ENCODE data around the gene GADD45B. TPM values are rescaled to one million over a fixed set of nuclear protein-coding genes. Genes with fewer than 3 reads are reported as not detected.

Gene GADD45B
- total and polyA plus RNA-seq, 10 of the 15 experiments (the other 5 are each of a cell fraction or from before 2014, with no cell fraction given): 2.4 to 180 (median 91.1) TPM

- TF ChIP-seq, protein P1, sequence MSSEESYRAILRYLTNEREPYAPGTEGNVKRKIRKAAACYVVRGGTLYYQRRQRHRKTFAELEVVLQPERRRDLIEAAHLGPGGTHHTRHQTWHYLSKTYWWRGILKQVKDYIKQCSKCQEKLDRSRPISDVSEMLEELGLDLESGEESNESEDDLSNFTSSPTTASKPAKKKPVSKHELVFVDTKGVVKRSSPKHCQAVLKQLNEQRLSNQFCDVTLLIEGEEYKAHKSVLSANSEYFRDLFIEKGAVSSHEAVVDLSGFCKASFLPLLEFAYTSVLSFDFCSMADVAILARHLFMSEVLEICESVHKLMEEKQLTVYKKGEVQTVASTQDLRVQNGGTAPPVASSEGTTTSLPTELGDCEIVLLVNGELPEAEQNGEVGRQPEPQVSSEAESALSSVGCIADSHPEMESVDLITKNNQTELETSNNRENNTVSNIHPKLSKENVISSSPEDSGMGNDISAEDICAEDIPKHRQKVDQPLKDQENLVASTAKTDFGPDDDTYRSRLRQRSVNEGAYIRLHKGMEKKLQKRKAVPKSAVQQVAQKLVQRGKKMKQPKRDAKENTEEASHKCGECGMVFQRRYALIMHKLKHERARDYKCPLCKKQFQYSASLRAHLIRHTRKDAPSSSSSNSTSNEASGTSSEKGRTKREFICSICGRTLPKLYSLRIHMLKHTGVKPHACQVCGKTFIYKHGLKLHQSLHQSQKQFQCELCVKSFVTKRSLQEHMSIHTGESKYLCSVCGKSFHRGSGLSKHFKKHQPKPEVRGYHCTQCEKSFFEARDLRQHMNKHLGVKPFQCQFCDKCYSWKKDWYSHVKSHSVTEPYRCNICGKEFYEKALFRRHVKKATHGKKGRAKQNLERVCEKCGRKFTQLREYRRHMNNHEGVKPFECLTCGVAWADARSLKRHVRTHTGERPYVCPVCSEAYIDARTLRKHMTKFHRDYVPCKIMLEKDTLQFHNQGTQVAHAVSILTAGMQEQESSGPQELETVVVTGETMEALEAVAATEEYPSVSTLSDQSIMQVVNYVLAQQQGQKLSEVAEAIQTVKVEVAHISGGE (CRISPR knock-in tag; IDR thresholded peaks at IDR 0.05): no peak
- TF ChIP-seq, protein P2, sequence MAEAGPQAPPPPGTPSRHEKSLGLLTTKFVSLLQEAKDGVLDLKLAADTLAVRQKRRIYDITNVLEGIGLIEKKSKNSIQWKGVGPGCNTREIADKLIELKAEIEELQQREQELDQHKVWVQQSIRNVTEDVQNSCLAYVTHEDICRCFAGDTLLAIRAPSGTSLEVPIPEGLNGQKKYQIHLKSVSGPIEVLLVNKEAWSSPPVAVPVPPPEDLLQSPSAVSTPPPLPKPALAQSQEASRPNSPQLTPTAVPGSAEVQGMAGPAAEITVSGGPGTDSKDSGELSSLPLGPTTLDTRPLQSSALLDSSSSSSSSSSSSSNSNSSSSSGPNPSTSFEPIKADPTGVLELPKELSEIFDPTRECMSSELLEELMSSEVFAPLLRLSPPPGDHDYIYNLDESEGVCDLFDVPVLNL (IDR thresholded peaks at IDR 0.05; ENCODE audit: low read depth, low read length): no peak
- no peak for TF ChIP-seq RELB (IDR thresholded peaks at IDR 0.05; ENCODE audit: low read depth)
- no peak for TF ChIP-seq STAT1 (conservative IDR thresholded peaks at IDR 0.05)
- no peak for TF ChIP-seq ZNF384 (IDR thresholded peaks at IDR 0.05; ENCODE audit: borderline replicate concordance, low read depth, low read length)
- TF ChIP-seq SMC3 (IDR thresholded peaks at IDR 0.05; ENCODE audit: borderline replicate concordance, low read length): no peak
- no peak for TF ChIP-seq SP1 (IDR thresholded peaks at IDR 0.05; ENCODE audit: low read depth, low read length)
- TF ChIP-seq HDAC2 (IDR thresholded peaks at IDR 0.05): no peak
- no peak for TF ChIP-seq HDAC6 (IDR thresholded peaks at IDR 0.05; ENCODE audit: unreplicated experiment)
- no peak for TF ChIP-seq JUND (IDR thresholded peaks at IDR 0.05; ENCODE audit: low read depth, low read length)
- TF ChIP-seq IRF4 (IDR thresholded peaks at IDR 0.05; ENCODE audit: low read depth, low read length): no peak
- peak; percentile 78 for TF ChIP-seq GATAD2B (conservative IDR thresholded peaks at IDR 0.05; ENCODE audit: low read depth)
- TF ChIP-seq YY1 (IDR thresholded peaks at IDR 0.05; ENCODE audit: low read depth, low read length): 0 out of 2 replicates have a peak, but pooled peaks have one; percentile 4
- TF ChIP-seq, protein P3, sequence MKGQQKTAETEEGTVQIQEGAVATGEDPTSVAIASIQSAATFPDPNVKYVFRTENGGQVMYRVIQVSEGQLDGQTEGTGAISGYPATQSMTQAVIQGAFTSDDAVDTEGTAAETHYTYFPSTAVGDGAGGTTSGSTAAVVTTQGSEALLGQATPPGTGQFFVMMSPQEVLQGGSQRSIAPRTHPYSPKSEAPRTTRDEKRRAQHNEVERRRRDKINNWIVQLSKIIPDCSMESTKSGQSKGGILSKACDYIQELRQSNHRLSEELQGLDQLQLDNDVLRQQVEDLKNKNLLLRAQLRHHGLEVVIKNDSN (IDR thresholded peaks at IDR 0.05; ENCODE audit: borderline replicate concordance, extremely low read length, insufficient read depth, low read depth, low read length): peak; percentile 2
- TF ChIP-seq SRF (IDR thresholded peaks at IDR 0.05; ENCODE audit: low read depth in 2 of 2, low read length in 2 of 2): no peak
- no peak for TF ChIP-seq ATF7 (IDR thresholded peaks at IDR 0.05; ENCODE audit: low read depth)
- TF ChIP-seq SUZ12 (IDR thresholded peaks at IDR 0.05; ENCODE audit: unreplicated experiment): no peak
- TF ChIP-seq NR2C1 (IDR thresholded peaks at IDR 0.05): no peak
- no peak for TF ChIP-seq EZH2 (IDR thresholded peaks at IDR 0.05; ENCODE audit: borderline replicate concordance, control insufficient read depth, low read depth, low read length)
- TF ChIP-seq MTA3 (IDR thresholded peaks at IDR 0.05; ENCODE audit: borderline replicate concordance, low read length): no peak
- no peak for TF ChIP-seq TBL1XR1 (IDR thresholded peaks at IDR 0.05; ENCODE audit: low read depth, low read length)
- 0 out of 2 replicates have a peak, but pooled peaks have one; percentile 14 for TF ChIP-seq LARP7 (IDR thresholded peaks at IDR 0.05)
- no peak for TF ChIP-seq FOS (IDR thresholded peaks at IDR 0.05; ENCODE audit: borderline replicate concordance, extremely low read depth, insufficient read length)
- TF ChIP-seq ZZZ3 (IDR thresholded peaks at IDR 0.05; ENCODE audit: control insufficient read depth, insufficient read length, low read depth): no peak
- TF ChIP-seq SMAD1 (IDR thresholded peaks at IDR 0.05; ENCODE audit: low read depth, partially characterized antibody): no peak
Observed at GRCh38 chr19:2494447-2495129, 18.7 kb downstream of the GADD45B start (continued).
